HUES48 (cell line): ENCODE data around the gene BCKDK.

Experiments used
- H3K27ac ChIP-seq: one replicate; pipeline ENCODE4 v1.7.0; 2013; ENCODE audit warnings: low read depth, low read length, inconsistent platforms
- H3K27me3 ChIP-seq: 2 replicates; pipeline ENCODE4 v1.6.1; 2013; ENCODE audit warnings: mild to moderate bottlenecking, low read length; ENCODE audit not compliant: control insufficient read depth, insufficient read depth
- H3K36me3 ChIP-seq: 2 replicates; pipeline ENCODE4 v1.6.1; 2013; ENCODE audit warnings: low read length; ENCODE audit not compliant: control insufficient read depth, insufficient read depth
- H3K4me1 ChIP-seq: 2 replicates; pipeline ENCODE4 v1.6.1; 2013; ENCODE audit warnings: mild to moderate bottlenecking, low read length; ENCODE audit not compliant: control insufficient read depth, insufficient read depth
- H3K4me3 ChIP-seq: 2 replicates; pipeline ENCODE4 v1.5.1; 2013; ENCODE audit warnings: mild to moderate bottlenecking, low read depth, low read length
- H3K9ac ChIP-seq: 2 replicates; pipeline ENCODE4 v1.6.1; 2013; ENCODE audit warnings: mild to moderate bottlenecking, low read depth, low read length, moderate library complexity
- H3K9me3 ChIP-seq: 2 replicates; pipeline ENCODE4 v1.6.1; 2013; ENCODE audit warnings: low read length; ENCODE audit not compliant: control insufficient read depth, insufficient read depth

Gene BCKDK

GRCh38 chr16:31087481-31087880 lies 20.7 kb upstream of the BCKDK start:
- peaks cover 38% of the 10 kb centered on the region for H3K36me3 ChIP-seq

GRCh38 chr16:31087971-31088370 lies 20.2 kb upstream of the BCKDK start:
- Histone ChIP-seq H3K4me3 (no peak overlapping the region), H3K27ac (no peak overlapping the region), H3K9ac (no peak overlapping the region), H3K27me3 (no peaks in the 10 kb centered on the region), H3K9me3 (no peaks in the 10 kb centered on the region), H3K36me3 (peaks cover 39% of the 10 kb centered on the region), H3K4me1 (no peaks in the 10 kb centered on the region; the same call in 1 of the 2 replicates)

More at GRCh38 chr16:31087481-31087880, 20.7 kb upstream of the BCKDK start:
- Histone ChIP-seq H3K27me3 (no peaks in the 10 kb centered on the region), H3K9me3 (no peaks in the 10 kb centered on the region), H3K27ac (no peak overlapping the region), H3K4me1 (no peaks in the 10 kb centered on the region), H3K9ac (no peak overlapping the region), H3K4me3 (no peak overlapping the region)

- H3K4me3 ChIP-seq: no peak within 1 kb of the TSS
- no peaks in the 10 kb centered on the region for H3K27me3 ChIP-seq
- H3K9me3 ChIP-seq: no peaks in the 10 kb centered on the region
- peaks cover 3% of the 10 kb centered on the region for H3K4me1 ChIP-seq
- peaks cover 33% of the 10 kb centered on the region for H3K36me3 ChIP-seq
- no peak within 1 kb of the TSS for H3K9ac ChIP-seq
- H3K27ac ChIP-seq: no peak within 1 kb of the TSS
Observed at GRCh38 chr16:31088459-31089183, 19.6 kb upstream of the BCKDK start, which contains the start of gene PRSS53. TSS of gene PRSS53 (minus strand) at chr16:31088943. CDS start at chr16:31088809, 134 bp downstream.

- Histone ChIP-seq H3K27ac (no peak overlapping the region), H3K9ac (no peak overlapping the region)
Observed at GRCh38 chr16:31089199-31089598, 19.0 kb upstream of the BCKDK start.

GRCh38 chr16:31090540-31090939 lies 17.6 kb upstream of the BCKDK start:
- Histone ChIP-seq H3K27ac (no peak overlapping the region), H3K9me3 (no peaks in the 10 kb centered on the region), H3K4me3 (no peak overlapping the region), H3K36me3 (peaks cover 29% of the 10 kb centered on the region), H3K9ac (no peak overlapping the region), H3K4me1 (peaks cover 3% of the 10 kb centered on the region), H3K27me3 (no peaks in the 10 kb centered on the region)

More at GRCh38 chr16:31089199-31089598, 19.0 kb upstream of the BCKDK start:
- Histone ChIP-seq H3K4me1 (peaks cover 3% of the 10 kb centered on the region), H3K4me3 (no peak overlapping the region), H3K36me3 (peaks cover 33% of the 10 kb centered on the region), H3K9me3 (no peaks in the 10 kb centered on the region), H3K27me3 (no peaks in the 10 kb centered on the region)

GRCh38 chr16:31092330-31092729 lies 15.9 kb upstream of the BCKDK start:
- Histone ChIP-seq H3K36me3 (peaks cover 29% of the 10 kb centered on the region), H3K27ac (no peak overlapping the region), H3K9me3 (no peaks in the 10 kb centered on the region), H3K9ac (no peak overlapping the region), H3K4me1 (peaks cover 3% of the 10 kb centered on the region), H3K27me3 (no peaks in the 10 kb centered on the region), H3K4me3 (no peak overlapping the region)

GRCh38 chr16:31093132-31093703 lies 15.0 kb upstream of the BCKDK start:
- Histone ChIP-seq H3K4me1 (peaks cover 3% of the 10 kb centered on the region), H3K27me3 (no peaks in the 10 kb centered on the region), H3K27ac (no peak overlapping the region), H3K36me3 (peaks cover 29% of the 10 kb centered on the region), H3K9me3 (no peaks in the 10 kb centered on the region), H3K4me3 (peak overlapping the region; percentile 95), H3K9ac (no peak overlapping the region)

- H3K27ac ChIP-seq: peak overlapping the region; percentile 80
- peaks cover 3% of the 10 kb centered on the region for H3K4me1 ChIP-seq
- peak overlapping the region; percentile 95 for H3K4me3 ChIP-seq
Observed at GRCh38 chr16:31094088-31094423, 14.1 kb upstream of the BCKDK start.

GRCh38 chr16:31094424-31095120 lies 13.6 kb upstream of the BCKDK start, which contains the start of gene VKORC1:
TSS of gene VKORC1 (minus strand) at chr16:31094797. CDS start at chr16:31094729, 68 bp downstream.
- peak within 1 kb of the TSS; percentile 95 for H3K4me3 ChIP-seq
- H3K4me1 ChIP-seq: peaks cover 3% of the 10 kb centered on the region
- H3K27ac ChIP-seq: peak within 1 kb of the TSS; percentile 80
- peaks cover 22% of the 10 kb centered on the region for H3K36me3 ChIP-seq
- no peaks in the 10 kb centered on the region for H3K9me3 ChIP-seq
- no peaks in the 10 kb centered on the region for H3K27me3 ChIP-seq
- H3K9ac ChIP-seq: peak within 1 kb of the TSS; percentile 72

More at GRCh38 chr16:31094088-31094423, 14.1 kb upstream of the BCKDK start:
- H3K9ac ChIP-seq: peak overlapping the region; percentile 72
- H3K36me3 ChIP-seq: peaks cover 25% of the 10 kb centered on the region
- no peaks in the 10 kb centered on the region for H3K9me3 ChIP-seq
- H3K27me3 ChIP-seq: no peaks in the 10 kb centered on the region

GRCh38 chr16:31099860-31100638 lies 8.1 kb upstream of the BCKDK start:
- H3K27me3 ChIP-seq: no peaks in the 10 kb centered on the region
- H3K4me3 ChIP-seq: no peak overlapping the region
- no peaks in the 10 kb centered on the region for H3K9me3 ChIP-seq
- H3K27ac ChIP-seq: no peak overlapping the region
- no peak overlapping the region for H3K9ac ChIP-seq
- H3K36me3 ChIP-seq: no peaks in the 10 kb centered on the region
- no peaks in the 10 kb centered on the region for H3K4me1 ChIP-seq
